Kidney tubule cell (primary cell): ENCODE results near the gene ACAT2.
"Not testable (repeated sequence)": the region's sequence is repeated elsewhere in the genome, so short reads cannot be mapped to it uniquely, and the experiment has no call there.

ENCODE experiments used
- DNase-seq: peaks from one replicate; pipeline ENCODE4 v3.0.0-alpha.2; 2018; ENCODE audit warnings: low spot score

Gene ACAT2

GRCh38 chr6:159761873-159762680 lies at the start of gene ACAT2:
TSS of gene ACAT2 (plus strand) at chr6:159762045. CDS start at chr6:159762088, 43 bp downstream.
- DNase-seq = peak; percentile 96

GRCh38 chr6:159712389-159712788 lies 49.5 kb upstream of the ACAT2 start:
- not testable (repeated sequence) for DNase-seq

- DNase-seq = no peak
These were observed 47.9 kb upstream of the ACAT2 start for GRCh38 chr6:159713984-159714383.

GRCh38 chr6:159714404-159714803 lies 47.4 kb upstream of the ACAT2 start:
- no peak for DNase-seq

GRCh38 chr6:159715166-159715565 lies 46.7 kb upstream of the ACAT2 start:
- no peak for DNase-seq

- no peak for DNase-seq
These were observed 46.2 kb upstream of the ACAT2 start for GRCh38 chr6:159715605-159716004.

GRCh38 chr6:159716247-159717096 lies 45.4 kb upstream of the ACAT2 start:
- DNase-seq = peak; percentile 81

GRCh38 chr6:159718634-159719033 lies 43.2 kb upstream of the ACAT2 start:
- DNase-seq = peak; percentile 24

GRCh38 chr6:159719287-159719686 lies 42.6 kb upstream of the ACAT2 start:
- DNase-seq = no peak

- DNase-seq = peak; percentile 67
These were observed 41.1 kb upstream of the ACAT2 start for GRCh38 chr6:159720708-159721107.

- not testable (repeated sequence) for DNase-seq
These were observed 39.9 kb upstream of the ACAT2 start for GRCh38 chr6:159721981-159722380.

- DNase-seq = no peak
These were observed 39.2 kb upstream of the ACAT2 start for GRCh38 chr6:159722655-159723054.

GRCh38 chr6:159723259-159723658 lies 38.6 kb upstream of the ACAT2 start:
- no peak for DNase-seq

GRCh38 chr6:159724778-159725177 lies 37.1 kb upstream of the ACAT2 start:
- DNase-seq = no peak

- DNase-seq = not testable (repeated sequence)
These were observed 36.6 kb upstream of the ACAT2 start for GRCh38 chr6:159725208-159725607.

GRCh38 chr6:159726255-159726917 lies 35.5 kb upstream of the ACAT2 start:
- DNase-seq = no peak

GRCh38 chr6:159726918-159727716 lies 34.7 kb upstream of the ACAT2 start, which contains the start of gene WTAP:
TSS of gene WTAP (plus strand) at chr6:159727506. CDS start at chr6:159736266, 8,760 bp downstream.
- peak; percentile 99 for DNase-seq

GRCh38 chr6:159727717-159728445 lies 34.0 kb upstream of the ACAT2 start:
- DNase-seq = no peak

GRCh38 chr6:159728531-159728964 lies 33.3 kb upstream of the ACAT2 start:
- no peak for DNase-seq

GRCh38 chr6:159729598-159730331 lies 32.1 kb upstream of the ACAT2 start:
- peak; percentile 34 for DNase-seq
